H9 (cell line): ENCODE data around the gene SEC22A. TPM values are rescaled to one million over a fixed set of nuclear protein-coding genes. Genes with fewer than 3 reads are reported as not detected.

Experiments used
- DNase-seq: peaks from one replicate; pipeline ENCODE4 v3.0.0-alpha.2; 2017
- H2AFZ ChIP-seq: one replicate; pipeline ENCODE4 v1.6.1; 2013; ENCODE audit warnings: mild to moderate bottlenecking, low read length, control low read depth, moderate library complexity
- H2AK5ac ChIP-seq: 2 replicates; pipeline ENCODE4 v1.6.1; 2013; ENCODE audit warnings: low read length, control low read depth, mixed read lengths; ENCODE audit not compliant: insufficient read length
- H2BK120ac ChIP-seq: one replicate; pipeline ENCODE4 v1.6.1; 2013; ENCODE audit warnings: low read depth, mild to moderate bottlenecking, low read length, control low read depth, inconsistent platforms; ENCODE audit not compliant: poor library complexity, severe bottlenecking
- H2BK12ac ChIP-seq: 2 replicates; pipeline ENCODE4 v1.6.1; 2013; ENCODE audit warnings: low read length, control low read depth, mixed read lengths, low read depth; ENCODE audit not compliant: insufficient read length
- H2BK15ac ChIP-seq: 2 replicates; pipeline ENCODE4 v1.6.1; 2013; ENCODE audit warnings: low read depth, low read length, control low read depth
- H2BK20ac ChIP-seq: one replicate; pipeline ENCODE4 v1.6.1; 2013; ENCODE audit warnings: low read depth, mild to moderate bottlenecking, low read length, control low read depth, inconsistent platforms; ENCODE audit not compliant: poor library complexity, severe bottlenecking
- H2BK5ac ChIP-seq: 2 replicates; pipeline ENCODE4 v1.6.1; 2013; ENCODE audit warnings: low read length, control low read depth, mixed read lengths; ENCODE audit not compliant: insufficient read length
- H3K14ac ChIP-seq: 2 replicates; pipeline ENCODE4 v1.6.1; 2013; ENCODE audit warnings: low read length, control low read depth; ENCODE audit not compliant: insufficient read depth
- H3K18ac ChIP-seq: 2 replicates; pipeline ENCODE4 v1.6.1; 2013; ENCODE audit warnings: low read depth, mild to moderate bottlenecking, mixed read lengths, low read length, control low read depth; ENCODE audit not compliant: insufficient read length
- H3K23ac ChIP-seq: 2 replicates; pipeline ENCODE4 v1.6.1; 2013; ENCODE audit warnings: low read length, control low read depth, mixed read lengths, low read depth; ENCODE audit not compliant: insufficient read length
- H3K23me2 ChIP-seq: 2 replicates; pipeline ENCODE4 v1.6.1; 2013; ENCODE audit warnings: low read depth, mild to moderate bottlenecking, mixed read lengths, low read length, control low read depth; ENCODE audit not compliant: insufficient read length, poor library complexity, severe bottlenecking
- H3K27ac ChIP-seq: 2 replicates; pipeline ENCODE4 v1.5.1; 2013; ENCODE audit warnings: low read length, control low read depth, mixed read lengths, low read depth; ENCODE audit not compliant: insufficient read length
- H3K27me3 ChIP-seq: 2 replicates; pipeline ENCODE4 v1.6.1; 2013; ENCODE audit warnings: low read length, control low read depth, inconsistent platforms; ENCODE audit not compliant: insufficient read depth
- H3K4ac ChIP-seq: 2 replicates; pipeline ENCODE4 v1.6.1; 2013; ENCODE audit warnings: low read depth, mild to moderate bottlenecking, control low read depth, inconsistent platforms, low read length, moderate library complexity
- H3K4me1 ChIP-seq: 2 replicates; pipeline ENCODE4 v1.6.1; 2013; ENCODE audit warnings: low read length, control low read depth, inconsistent platforms; ENCODE audit not compliant: insufficient read depth
- H3K4me2 ChIP-seq: 2 replicates; pipeline ENCODE4 v1.6.1; 2013; ENCODE audit warnings: low read length, control low read depth, mixed read lengths; ENCODE audit not compliant: insufficient read length, insufficient read depth
- H3K56ac ChIP-seq: 2 replicates; pipeline ENCODE4 v1.6.1; 2013; ENCODE audit warnings: low read depth, mild to moderate bottlenecking, mixed read lengths, low read length, control low read depth; ENCODE audit not compliant: insufficient read length
- H3K79me1 ChIP-seq: 2 replicates; pipeline ENCODE4 v1.6.1; 2013; ENCODE audit warnings: low read depth, mild to moderate bottlenecking, moderate library complexity, low read length, control low read depth, inconsistent platforms; ENCODE audit not compliant: insufficient read depth, poor library complexity, severe bottlenecking
- H3K79me2 ChIP-seq: 2 replicates; pipeline ENCODE4 v1.6.1; 2013; ENCODE audit warnings: low read length, control low read depth, inconsistent platforms; ENCODE audit not compliant: insufficient read depth
- H3K9ac ChIP-seq: 2 replicates; pipeline ENCODE4 v1.6.1; 2013; ENCODE audit warnings: low read length, control low read depth, mixed read lengths; ENCODE audit not compliant: insufficient read length; ENCODE audit errors: extremely low read depth
- H3K9me3 ChIP-seq: one replicate; pipeline ENCODE4 v1.6.1; 2013; ENCODE audit warnings: low read depth, low read length, inconsistent platforms; ENCODE audit not compliant: control insufficient read depth
- H3T11ph ChIP-seq: one replicate; pipeline ENCODE4 v1.6.1; 2013; ENCODE audit warnings: mild to moderate bottlenecking, low read length, control low read depth, inconsistent platforms
- H4K20me1 ChIP-seq: one replicate; pipeline ENCODE4 v1.6.1; 2013; ENCODE audit not compliant: control insufficient read depth, insufficient read length, insufficient read depth
- H4K5ac ChIP-seq: 2 replicates; pipeline ENCODE4 v1.6.1; 2013; ENCODE audit warnings: low read depth, mild to moderate bottlenecking, mixed read lengths, low read length, control low read depth; ENCODE audit not compliant: insufficient read length
- H4K8ac ChIP-seq: replicated peaks from 2 replicates; pipeline ENCODE4 v1.6.1; 2013; ENCODE audit warnings: low read length, control low read depth, mixed read lengths, low read depth; ENCODE audit not compliant: insufficient read length
- H4K91ac ChIP-seq: 2 replicates; pipeline ENCODE4 v1.6.1; 2013; ENCODE audit warnings: low read depth, mild to moderate bottlenecking, moderate library complexity, mixed read lengths, low read length, control low read depth; ENCODE audit not compliant: insufficient read length
- H3K27ac Mint-ChIP-seq, 3 experiments: 2 replicates in 2 of 3; 3 replicates in 1 of 3; pipeline ENCODE4 v1.8.0; 2020 to 2021; ENCODE audit warnings: mixed read lengths in 3 of 3, mild to moderate bottlenecking in 1 of 3, moderate library complexity in 1 of 3
- H3K27me3 Mint-ChIP-seq: 2 replicates; pipeline ENCODE4 v1.8.0; 2021; ENCODE audit warnings: low read depth, mild to moderate bottlenecking, moderate library complexity, mixed read lengths
- H3K36me3 Mint-ChIP-seq, 3 experiments: 2 replicates in 2 of 3; 3 replicates in 1 of 3; pipeline ENCODE4 v1.8.0; 2020 to 2021; ENCODE audit warnings: low read depth in 3 of 3, mixed read lengths in 3 of 3; ENCODE audit not compliant: insufficient read depth in 1 of 3
- H3K4me1 Mint-ChIP-seq, 2 experiments: 2 replicates each; pipeline ENCODE4 v1.8.0; 2020; ENCODE audit warnings: mixed read lengths in 2 of 2
- H3K4me3 Mint-ChIP-seq, 2 experiments: 2 replicates in 1 of 2; 3 replicates in 1 of 2; pipeline ENCODE4 v1.8.0; 2020 to 2021; ENCODE audit warnings: mild to moderate bottlenecking in 2 of 2, mixed read lengths in 2 of 2, moderate library complexity in 1 of 2
- H3K9me3 Mint-ChIP-seq, 2 experiments: 2 replicates in 1 of 2; 3 replicates in 1 of 2; pipeline ENCODE4 v1.8.0; 2020; ENCODE audit warnings: mild to moderate bottlenecking in 2 of 2, mixed read lengths in 2 of 2, moderate library complexity in 1 of 2
- WGBS: extraction: QIAGEN DNeasy Blood & Tissue Kit; methylation state at CpG from one replicate; pipeline ENCODE4 v1.1.7; 2013; ENCODE audit warnings: missing lambda C conversion rate, low lambda C conversion rate, mixed read lengths; ENCODE audit not compliant: insufficient read length; ENCODE audit errors: extremely low coverage; 5-methylcytosine and 5-hydroxymethylcytosine counted together
- total RNA-seq: library from RNA; stranded (reverse); gene quantifications from 2 replicates; pipeline ENCODE4 v1.2.1, GENCODE V29; 2021
- TF ChIP-seq, protein P1 (sequence below): fragments of 200-600 bp; sonication (generic); conservative IDR thresholded peaks from 3 replicates; pipeline ENCODE4 v1.8.0; 2021; ENCODE audit warnings: antibody characterized with exemption, mild to moderate bottlenecking

The SEC22A gene
- total RNA-seq, 1 experiment from 2014 or later = 9.9 TPM

DNA sequence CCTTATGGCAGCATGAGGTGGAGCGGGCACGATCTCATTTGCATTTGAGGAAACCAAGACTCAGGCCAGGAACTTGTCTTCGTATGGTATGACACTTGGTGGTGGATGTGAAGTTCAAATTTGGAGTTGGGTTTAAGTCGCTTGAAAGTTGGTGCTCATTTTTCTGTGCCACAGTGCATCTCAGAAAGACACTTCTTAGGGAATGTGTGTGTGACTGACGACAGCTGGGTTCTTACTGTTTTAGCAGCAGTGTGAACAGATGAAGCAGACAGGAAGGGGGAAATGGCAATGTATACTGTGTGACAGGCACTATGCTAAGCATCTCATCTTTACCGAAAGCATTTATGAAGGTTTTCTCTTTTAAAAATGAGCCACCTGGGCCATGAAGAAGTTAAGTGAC is 75.4 kb downstream of the SEC22A start:
- H2BK12ac ChIP-seq = no peak overlapping the region
- no peak for DNase-seq
- H3K27me3 Mint-ChIP-seq = no peaks in the 10 kb centered on the region
- no peak overlapping the region for H3K9ac ChIP-seq
- H3K9me3 Mint-ChIP-seq = no peaks in the 10 kb centered on the region
- H2AFZ ChIP-seq = no peak overlapping the region
- no peaks in the 10 kb centered on the region for H3K23me2 ChIP-seq
- H3K14ac ChIP-seq = no peak overlapping the region
- no peak overlapping the region for H3K18ac ChIP-seq
- no peak overlapping the region for H4K8ac ChIP-seq
- H2BK15ac ChIP-seq = no peak overlapping the region
- no peaks in the 10 kb centered on the region for H3K27me3 ChIP-seq
- no peaks in the 10 kb centered on the region for H3K79me1 ChIP-seq
- no peak overlapping the region for H4K91ac ChIP-seq
- H3K23ac ChIP-seq = no peak overlapping the region
- H3K56ac ChIP-seq = no peak overlapping the region
- peaks cover 25% of the 10 kb centered on the region in 2 experiments for H3K4me1 Mint-ChIP-seq
- no peak overlapping the region for H3K4me2 ChIP-seq
- no peaks in the 10 kb centered on the region for H4K20me1 ChIP-seq
- H2BK5ac ChIP-seq = no peak overlapping the region
- no peak overlapping the region for H4K5ac ChIP-seq
- no CpG with 5 or more reads among the region's 6 CpGs for WGBS
- no peak overlapping the region for H3K27ac Mint-ChIP-seq
- no peak overlapping the region for H2AK5ac ChIP-seq
- no peaks in the 10 kb centered on the region; a peak in 1 of 7 replicates for H3K36me3 Mint-ChIP-seq
- no peak overlapping the region for H2BK120ac ChIP-seq
- no peak overlapping the region for H3K4me3 Mint-ChIP-seq
- H3T11ph ChIP-seq = no peak overlapping the region
- no peaks in the 10 kb centered on the region for H3K9me3 ChIP-seq
- no peak overlapping the region for H3K4ac ChIP-seq
- TF ChIP-seq, protein P1, sequence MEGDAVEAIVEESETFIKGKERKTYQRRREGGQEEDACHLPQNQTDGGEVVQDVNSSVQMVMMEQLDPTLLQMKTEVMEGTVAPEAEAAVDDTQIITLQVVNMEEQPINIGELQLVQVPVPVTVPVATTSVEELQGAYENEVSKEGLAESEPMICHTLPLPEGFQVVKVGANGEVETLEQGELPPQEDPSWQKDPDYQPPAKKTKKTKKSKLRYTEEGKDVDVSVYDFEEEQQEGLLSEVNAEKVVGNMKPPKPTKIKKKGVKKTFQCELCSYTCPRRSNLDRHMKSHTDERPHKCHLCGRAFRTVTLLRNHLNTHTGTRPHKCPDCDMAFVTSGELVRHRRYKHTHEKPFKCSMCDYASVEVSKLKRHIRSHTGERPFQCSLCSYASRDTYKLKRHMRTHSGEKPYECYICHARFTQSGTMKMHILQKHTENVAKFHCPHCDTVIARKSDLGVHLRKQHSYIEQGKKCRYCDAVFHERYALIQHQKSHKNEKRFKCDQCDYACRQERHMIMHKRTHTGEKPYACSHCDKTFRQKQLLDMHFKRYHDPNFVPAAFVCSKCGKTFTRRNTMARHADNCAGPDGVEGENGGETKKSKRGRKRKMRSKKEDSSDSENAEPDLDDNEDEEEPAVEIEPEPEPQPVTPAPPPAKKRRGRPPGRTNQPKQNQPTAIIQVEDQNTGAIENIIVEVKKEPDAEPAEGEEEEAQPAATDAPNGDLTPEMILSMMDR = no peak
- H3K79me2 ChIP-seq = no peaks in the 10 kb centered on the region
- no peak overlapping the region for H3K27ac ChIP-seq
- H3K4me1 ChIP-seq = peaks cover 10% of the 10 kb centered on the region; the same call in 1 of the 2 replicates
- no peak overlapping the region for H2BK20ac ChIP-seq
